Activated T-cell treated with anti-CD3 and anti-CD28 coated beads, Interleukin-2, amount 50 U/mL, for 72 hours (primary cell): ENCODE measurements around the gene FOXD4L6. TPM values are rescaled to one million over a fixed set of nuclear protein-coding genes. Genes with fewer than 3 reads are reported as not detected.
A peak's percentile ranks its signal among the peaks of the same experiment; 100 is the strongest.
"Not testable (repeated sequence)": the region's sequence is repeated elsewhere in the genome, so short reads cannot be mapped to it uniquely, and the experiment has no call there.

ENCODE experiments used
- ATAC-seq, 2 donors: fragments of 150-1000 bp; cut with Tn5 transposase; replicated peaks in 1 of 2; 2 replicates each; pipeline ENCODE4 v1.10.0; 2021; ENCODE audit warnings: moderate library complexity in 2 of 2, mild to moderate bottlenecking in 1 of 2
- DNase-seq, 2 donors: peaks; one replicate each; pipeline ENCODE4 v3.0.0; 2021 to 2022; ENCODE audit warnings: mixed read lengths in 1 of 2
- H3K27ac Mint-ChIP-seq: one replicate; pipeline ENCODE4 v1.8.0; 2022; ENCODE audit warnings: mild to moderate bottlenecking, moderate library complexity, mixed read lengths
- H3K27me3 Mint-ChIP-seq: one replicate; pipeline ENCODE4 v1.8.0; 2022; ENCODE audit warnings: low read depth, mixed read lengths
- H3K36me3 Mint-ChIP-seq, 2 donors: one replicate each; pipeline ENCODE4 v1.8.0; 2022; ENCODE audit warnings: mixed read lengths in 2 of 2, mild to moderate bottlenecking in 1 of 2; ENCODE audit not compliant: insufficient read depth in 2 of 2
- H3K4me1 Mint-ChIP-seq: one replicate; pipeline ENCODE4 v1.8.0; 2022; ENCODE audit warnings: low read depth, mixed read lengths
- H3K4me3 Mint-ChIP-seq, 2 donors: one replicate each; pipeline ENCODE4 v1.8.0; 2022; ENCODE audit warnings: mild to moderate bottlenecking in 2 of 2, mixed read lengths in 2 of 2, moderate library complexity in 2 of 2
- H3K9me3 Mint-ChIP-seq, 2 donors: one replicate each; pipeline ENCODE4 v1.8.0; 2022; ENCODE audit warnings: mixed read lengths in 2 of 2
- total RNA-seq, 2 donors: library from RNA; stranded (reverse); gene quantifications; one replicate each; pipeline ENCODE4 v1.2.3, GENCODE V29; 2022

Gene FOXD4L6
- total RNA-seq, 2 donors from 2014 or later, result 0.21 TPM; not detected in 1

DNA sequence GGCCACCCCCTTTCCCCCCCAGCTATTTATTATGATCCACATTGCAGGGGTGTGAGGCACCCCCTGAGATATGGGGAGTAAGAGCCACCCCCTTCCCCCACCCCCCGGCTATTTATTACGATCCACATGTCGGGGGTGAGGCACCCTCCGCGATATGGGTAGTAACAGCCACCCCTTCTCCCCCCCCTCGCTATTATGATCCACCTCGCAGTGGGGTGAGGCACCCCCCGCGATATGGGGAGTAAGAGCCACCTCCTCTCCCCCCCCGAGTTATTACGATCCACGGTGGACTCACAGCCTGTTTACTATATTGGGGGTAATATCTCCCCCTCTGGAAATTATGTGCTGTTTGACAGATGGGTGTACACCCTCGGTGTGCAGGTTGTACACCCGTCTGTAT is 15.1 kb downstream of the FOXD4L6 start:
- ATAC-seq, result peak in 1 of 2 donors; percentile 36
- H3K4me1 Mint-ChIP-seq, H3K9me3 Mint-ChIP-seq, H3K27me3 Mint-ChIP-seq, H3K4me3 Mint-ChIP-seq, DNase-seq, H3K36me3 Mint-ChIP-seq, H3K27ac Mint-ChIP-seq: not testable (repeated sequence)

DNA sequence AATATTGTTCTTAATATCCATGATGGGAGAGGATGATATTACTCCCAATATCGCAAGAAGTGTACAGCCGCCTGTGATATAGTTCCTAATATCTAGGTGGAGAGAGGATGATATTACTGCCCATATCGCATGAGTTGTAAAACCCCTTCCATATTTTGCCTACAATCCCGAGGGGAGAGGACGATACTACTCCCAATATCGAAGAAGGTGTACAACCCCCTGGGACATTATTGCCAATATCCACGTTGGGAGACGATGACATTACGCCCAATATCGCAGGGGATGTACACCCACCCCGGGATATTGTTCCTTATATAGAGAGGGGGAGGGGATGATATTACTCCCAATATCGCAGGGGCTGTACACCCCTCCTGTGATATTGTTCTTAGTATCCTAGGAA is 17.1 kb downstream of the FOXD4L6 start:
- not testable (repeated sequence) for ATAC-seq, H3K27ac Mint-ChIP-seq, H3K4me1 Mint-ChIP-seq, H3K27me3 Mint-ChIP-seq, DNase-seq, H3K9me3 Mint-ChIP-seq, H3K36me3 Mint-ChIP-seq, H3K4me3 Mint-ChIP-seq

DNA sequence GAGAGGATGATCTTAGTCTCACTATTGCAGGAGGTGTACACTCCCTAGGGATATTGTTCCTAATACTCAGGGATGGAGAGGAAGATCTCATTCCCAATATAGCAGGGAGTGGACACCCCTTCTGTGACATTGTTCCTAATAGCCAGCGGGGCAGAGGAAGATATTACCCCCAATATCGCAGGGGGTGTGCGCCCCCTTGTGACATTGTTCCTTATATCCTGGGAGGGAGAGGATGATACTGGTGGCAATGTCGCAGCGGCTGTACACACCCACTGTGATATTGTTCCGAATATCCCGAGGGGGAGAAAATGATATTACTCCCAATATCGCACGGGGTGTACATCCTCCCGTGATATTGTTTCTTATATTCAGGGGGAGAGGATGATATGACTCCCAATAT is 17.6 kb downstream of the FOXD4L6 start:
- not testable (repeated sequence) for H3K27me3 Mint-ChIP-seq, H3K4me3 Mint-ChIP-seq, DNase-seq, H3K9me3 Mint-ChIP-seq, ATAC-seq, H3K36me3 Mint-ChIP-seq, H3K27ac Mint-ChIP-seq, H3K4me1 Mint-ChIP-seq

DNA sequence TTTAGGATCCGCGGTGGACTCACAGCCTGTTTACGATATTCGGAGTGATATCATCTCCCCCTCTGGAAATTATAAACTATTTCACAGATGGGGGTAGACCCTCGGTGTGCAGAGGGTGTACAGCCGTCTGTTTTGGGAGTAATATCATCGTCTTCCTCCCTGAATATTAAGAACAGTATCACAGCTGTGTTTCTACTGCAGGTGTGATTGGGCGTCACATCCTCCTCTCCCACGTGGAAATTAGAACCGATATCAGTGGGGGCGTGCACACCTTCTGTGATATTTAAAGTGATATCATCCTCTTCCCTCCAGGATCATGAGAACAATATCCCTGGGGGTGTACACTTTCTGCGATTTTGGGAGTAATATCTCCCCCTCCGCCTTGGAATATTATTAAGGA is 19.2 kb downstream of the FOXD4L6 start:
- not testable (repeated sequence) for H3K27ac Mint-ChIP-seq, H3K27me3 Mint-ChIP-seq, H3K9me3 Mint-ChIP-seq, H3K4me3 Mint-ChIP-seq, H3K4me1 Mint-ChIP-seq, H3K36me3 Mint-ChIP-seq, DNase-seq
- ATAC-seq, result peak; percentile 33 to 61

DNA sequence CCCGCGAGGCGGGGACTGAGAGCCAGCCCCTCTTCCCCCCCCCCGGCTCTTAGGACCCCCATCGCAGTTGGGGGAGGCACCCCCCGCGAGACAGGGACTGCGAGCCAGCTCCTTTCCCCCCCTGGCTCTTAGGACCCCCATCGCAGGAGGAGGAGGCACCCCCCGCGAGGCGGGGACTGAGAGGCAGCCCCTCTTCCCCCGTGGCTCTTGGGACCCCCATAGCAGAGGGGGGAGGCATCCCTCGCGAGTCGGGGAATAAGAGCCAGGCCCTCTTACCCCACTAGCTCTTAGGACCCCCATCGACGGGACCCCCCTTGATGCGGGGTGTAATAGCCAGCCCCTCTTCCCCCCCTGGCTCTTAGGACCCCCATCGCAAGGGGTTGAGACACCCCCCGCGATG is 19.7 kb downstream of the FOXD4L6 start:
- ATAC-seq, result peak in 1 of 2 donors; percentile 39
- not testable (repeated sequence) for H3K36me3 Mint-ChIP-seq, H3K27ac Mint-ChIP-seq, H3K9me3 Mint-ChIP-seq, H3K4me1 Mint-ChIP-seq, DNase-seq, H3K27me3 Mint-ChIP-seq, H3K4me3 Mint-ChIP-seq

DNA sequence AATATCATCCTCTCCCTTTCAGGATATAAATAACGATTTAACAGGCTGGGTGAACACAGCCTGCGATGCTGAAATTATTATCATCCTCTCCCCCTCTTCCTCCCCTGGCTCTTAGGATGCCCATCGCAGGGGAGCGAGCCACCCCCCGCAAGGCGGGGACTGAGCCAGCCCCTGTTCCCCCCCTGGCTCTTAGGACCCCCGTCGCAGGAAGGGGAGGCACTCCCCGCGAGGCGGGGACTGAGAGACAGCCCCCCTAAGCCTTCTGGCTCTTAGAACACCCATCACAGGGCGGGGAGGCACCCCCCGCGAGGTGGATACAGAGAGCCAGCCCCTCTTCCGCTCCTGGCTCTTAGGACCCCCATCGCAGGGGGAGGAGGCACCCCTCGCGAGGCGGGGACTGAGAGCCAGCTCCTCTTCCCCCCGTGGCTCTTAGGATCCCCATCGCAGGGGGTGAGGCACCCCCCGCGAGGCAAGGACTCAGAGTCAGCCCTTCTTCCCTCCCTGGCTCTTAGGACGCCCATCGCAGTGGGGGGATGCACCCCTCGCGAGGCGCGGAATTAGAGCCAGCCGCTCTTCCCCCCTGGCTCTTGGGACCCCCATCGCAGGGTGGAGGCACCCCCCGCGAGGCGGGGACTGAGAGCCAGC is 21.9 kb downstream of the FOXD4L6 start:
- H3K27me3 Mint-ChIP-seq, H3K27ac Mint-ChIP-seq, H3K4me1 Mint-ChIP-seq, H3K36me3 Mint-ChIP-seq, DNase-seq, H3K4me3 Mint-ChIP-seq, H3K9me3 Mint-ChIP-seq, ATAC-seq: not testable (repeated sequence)

DNA sequence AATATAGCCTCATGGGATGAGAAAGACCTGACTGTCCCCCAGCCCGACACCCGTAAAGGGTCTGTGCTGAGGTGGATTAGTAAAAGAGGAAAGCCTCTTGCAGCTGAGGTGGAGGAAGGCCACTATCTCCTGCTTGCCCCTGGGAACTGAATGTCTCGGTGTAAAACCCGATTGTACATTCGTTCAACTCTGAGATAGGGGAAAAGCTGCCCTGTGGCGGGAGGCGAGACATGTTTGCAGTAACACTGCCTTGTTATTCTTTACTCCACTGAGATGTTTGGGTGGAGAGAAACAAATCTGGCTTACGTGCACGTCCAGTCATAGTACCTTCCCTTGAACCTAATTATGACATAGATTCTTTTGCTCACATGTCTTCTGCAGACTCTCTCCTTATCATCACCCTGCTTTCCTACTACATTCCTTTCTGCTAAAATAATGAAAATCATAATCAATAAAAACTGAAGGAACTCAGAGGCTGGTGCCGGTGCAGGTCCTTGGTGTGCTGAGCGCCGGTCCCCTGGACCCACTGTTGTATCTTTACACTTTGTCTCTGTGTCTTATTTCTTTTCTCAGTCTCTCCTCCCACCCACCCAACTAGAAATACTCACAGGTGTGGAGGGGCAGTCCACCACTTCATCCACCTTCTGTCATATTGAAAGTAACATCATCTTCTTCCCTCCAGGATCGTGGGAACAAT is 22.8 kb downstream of the FOXD4L6 start:
- ATAC-seq, H3K9me3 Mint-ChIP-seq, DNase-seq, H3K27ac Mint-ChIP-seq, H3K4me1 Mint-ChIP-seq, H3K27me3 Mint-ChIP-seq, H3K4me3 Mint-ChIP-seq, H3K36me3 Mint-ChIP-seq: not testable (repeated sequence)

DNA sequence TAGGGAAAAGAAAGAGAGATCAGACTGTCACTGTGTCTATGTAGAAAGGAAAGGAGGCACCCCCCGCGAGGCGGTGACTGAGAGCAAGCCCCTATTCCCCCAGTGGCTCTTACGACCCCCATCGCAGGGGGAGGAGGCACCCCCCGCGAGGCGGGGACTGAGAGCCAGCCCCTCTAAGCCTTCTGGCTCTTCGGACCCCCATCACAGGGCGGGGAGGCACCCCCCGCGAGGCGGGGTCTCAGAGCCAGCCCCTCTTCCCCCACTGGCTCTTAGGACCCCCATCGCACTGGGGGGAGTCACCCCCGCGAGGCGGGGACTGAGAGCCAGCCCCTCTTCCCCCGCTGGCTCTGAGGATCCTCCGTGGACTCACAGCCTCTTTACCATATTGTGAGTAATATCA is 23.9 kb downstream of the FOXD4L6 start:
- H3K4me1 Mint-ChIP-seq, H3K9me3 Mint-ChIP-seq, H3K27ac Mint-ChIP-seq, H3K36me3 Mint-ChIP-seq, H3K4me3 Mint-ChIP-seq, H3K27me3 Mint-ChIP-seq, DNase-seq, ATAC-seq: not testable (repeated sequence)

DNA sequence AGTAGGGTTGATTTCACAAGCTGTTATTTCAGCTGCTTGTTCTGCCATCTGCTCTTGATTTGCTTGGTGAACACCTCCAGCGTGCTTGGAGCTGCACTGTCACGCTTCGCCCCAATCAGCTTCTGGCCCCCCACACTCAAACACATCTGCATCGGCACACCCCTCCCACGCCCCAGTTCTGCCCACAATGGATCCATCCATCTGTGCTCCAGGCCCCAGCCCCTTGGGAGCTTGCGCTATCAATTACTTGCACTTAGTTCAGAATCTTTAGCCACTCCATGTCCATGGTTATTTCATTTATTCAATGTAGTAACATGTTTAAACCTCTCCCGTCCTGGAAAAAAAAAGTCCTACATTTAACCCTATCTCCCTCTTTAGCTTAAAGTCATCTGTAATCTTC is 28.0 kb downstream of the FOXD4L6 start:
- not testable (repeated sequence) for ATAC-seq, H3K27ac Mint-ChIP-seq, H3K36me3 Mint-ChIP-seq, H3K4me3 Mint-ChIP-seq, DNase-seq, H3K4me1 Mint-ChIP-seq, H3K9me3 Mint-ChIP-seq, H3K27me3 Mint-ChIP-seq

DNA sequence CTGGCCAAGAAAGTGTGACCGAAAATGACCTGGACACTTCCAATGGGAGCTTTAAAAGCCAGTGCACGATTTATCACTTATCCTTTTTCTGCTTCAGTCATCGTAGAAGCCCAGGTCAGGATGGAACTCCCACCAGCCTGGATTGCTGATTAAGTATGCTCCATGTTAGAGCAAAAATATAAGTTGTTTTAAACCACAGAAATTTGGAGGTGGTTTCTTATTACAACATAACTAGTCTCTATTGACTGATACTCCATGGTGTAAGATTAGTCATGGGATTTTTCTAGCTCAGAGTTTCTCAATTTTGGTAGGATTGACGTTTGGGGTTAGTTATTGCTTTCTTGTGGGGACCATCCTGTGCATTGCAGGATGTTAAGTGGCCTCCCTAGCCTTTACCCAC is 29.7 kb downstream of the FOXD4L6 start:
- H3K36me3 Mint-ChIP-seq, H3K4me1 Mint-ChIP-seq, DNase-seq, H3K27ac Mint-ChIP-seq, H3K27me3 Mint-ChIP-seq, H3K9me3 Mint-ChIP-seq, H3K4me3 Mint-ChIP-seq: not testable (repeated sequence)
- peak; percentile 64 to 91 for ATAC-seq

DNA sequence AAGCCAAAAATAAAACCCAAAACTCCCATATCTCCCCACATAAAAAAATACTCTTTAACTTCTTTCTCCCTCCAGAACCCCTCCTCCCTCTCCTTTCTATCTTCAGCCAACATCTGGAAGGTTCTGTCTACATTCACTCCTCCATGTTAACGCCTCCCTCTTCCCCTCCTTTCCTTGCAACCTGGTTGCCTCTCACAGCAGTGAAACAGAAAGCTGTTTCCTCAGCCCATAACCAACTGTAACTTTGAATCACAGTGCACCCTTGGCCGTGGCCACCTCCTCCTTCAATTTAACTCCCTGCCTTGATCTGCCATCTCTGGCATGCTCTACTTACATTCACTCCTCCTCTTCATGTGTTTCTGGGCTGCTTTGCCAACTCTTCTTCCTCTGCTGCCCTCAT is 33.4 kb downstream of the FOXD4L6 start:
- H3K36me3 Mint-ChIP-seq, H3K4me3 Mint-ChIP-seq, H3K4me1 Mint-ChIP-seq, H3K27ac Mint-ChIP-seq, DNase-seq, H3K27me3 Mint-ChIP-seq, H3K9me3 Mint-ChIP-seq: not testable (repeated sequence)
- ATAC-seq, result peak in 1 of 2 donors; percentile 47

DNA sequence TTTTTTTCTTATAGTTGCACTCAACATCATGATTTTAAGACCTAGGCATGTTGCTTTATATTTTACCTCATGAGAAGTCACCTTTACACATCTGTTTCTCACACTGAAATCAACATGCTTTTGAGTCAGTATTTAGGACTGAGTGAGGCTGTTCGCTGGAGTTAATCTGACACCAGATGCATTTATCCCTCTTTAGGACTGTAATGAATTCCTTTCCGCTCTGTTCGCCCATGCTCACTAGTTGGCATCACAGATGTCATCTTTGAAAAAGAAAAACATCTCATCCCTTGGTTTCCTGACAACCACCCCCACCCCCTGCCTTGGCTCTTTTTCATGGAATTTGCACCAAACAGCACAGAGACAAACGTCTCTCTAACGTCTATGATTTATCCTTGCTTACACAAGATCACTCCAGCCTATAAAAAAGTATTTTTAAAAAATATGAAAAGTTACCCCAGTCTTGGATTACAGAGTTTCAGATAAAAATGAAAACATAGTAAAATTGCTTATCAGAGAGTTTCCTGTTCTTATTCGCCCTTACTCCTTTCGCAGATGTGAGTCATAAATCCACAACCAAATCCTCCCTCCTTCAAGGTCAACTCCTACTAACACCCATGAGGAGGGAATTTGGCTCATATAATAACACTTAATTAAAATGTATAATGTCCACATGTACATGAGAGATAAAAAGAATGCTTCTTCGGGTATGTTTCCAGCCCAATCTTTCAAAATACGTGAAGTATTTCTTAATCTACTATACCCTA is 34.3 kb downstream of the FOXD4L6 start:
- H3K36me3 Mint-ChIP-seq, DNase-seq, H3K27me3 Mint-ChIP-seq, H3K27ac Mint-ChIP-seq, H3K4me3 Mint-ChIP-seq, H3K4me1 Mint-ChIP-seq, H3K9me3 Mint-ChIP-seq, ATAC-seq: not testable (repeated sequence)

DNA sequence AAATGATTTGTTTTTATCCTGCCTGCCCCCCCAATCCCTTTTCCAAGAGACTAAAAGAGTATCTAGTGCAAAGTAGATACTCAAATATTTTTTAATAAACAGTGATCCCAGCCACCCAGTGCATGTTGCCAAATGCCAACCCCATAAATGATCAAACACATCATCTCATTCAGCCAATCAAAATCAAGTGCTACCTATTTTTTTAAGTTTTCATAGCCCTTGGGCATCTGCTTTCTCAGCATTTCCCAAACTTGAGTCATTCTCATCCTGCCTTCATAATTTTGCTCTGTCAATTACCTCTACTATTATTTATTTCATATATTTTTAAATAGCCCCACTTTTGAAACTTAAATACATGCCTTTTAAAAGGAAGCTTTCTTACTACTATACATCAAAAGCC is 37.6 kb downstream of the FOXD4L6 start:
- not testable (repeated sequence) for H3K27ac Mint-ChIP-seq, H3K4me3 Mint-ChIP-seq, ATAC-seq, H3K36me3 Mint-ChIP-seq, H3K4me1 Mint-ChIP-seq, DNase-seq, H3K9me3 Mint-ChIP-seq
- H3K27me3 Mint-ChIP-seq, result peaks cover 20% of the 10 kb centered on the region
